Peyer's patch (tissue), 4 donors: Measurements from ENCODE around the gene FAM227A.

ENCODE experiments used
- POLR2A ChIP-seq, 2 donors: fragments of 450-650 bp; IDR thresholded peaks; one replicate each; pipeline ENCODE4 v1.5.1; 2017; ENCODE audit warnings: antibody characterized with exemption in 2 of 2, mild to moderate bottlenecking in 2 of 2, moderate library complexity in 2 of 2
- TF ChIP-seq, protein P1 (sequence below), 6 experiments: fragments of 450-650 bp in 4 of 6; fragments of 200-600 bp in 2 of 6; sonication (generic) in 1 of 6; IDR thresholded peaks; one replicate each; pipeline ENCODE4 v1.5.1; 2017 to 2019; ENCODE audit warnings: antibody characterized with exemption in 6 of 6, mild to moderate bottlenecking in 3 of 6, moderate library complexity in 1 of 6

DNA sequence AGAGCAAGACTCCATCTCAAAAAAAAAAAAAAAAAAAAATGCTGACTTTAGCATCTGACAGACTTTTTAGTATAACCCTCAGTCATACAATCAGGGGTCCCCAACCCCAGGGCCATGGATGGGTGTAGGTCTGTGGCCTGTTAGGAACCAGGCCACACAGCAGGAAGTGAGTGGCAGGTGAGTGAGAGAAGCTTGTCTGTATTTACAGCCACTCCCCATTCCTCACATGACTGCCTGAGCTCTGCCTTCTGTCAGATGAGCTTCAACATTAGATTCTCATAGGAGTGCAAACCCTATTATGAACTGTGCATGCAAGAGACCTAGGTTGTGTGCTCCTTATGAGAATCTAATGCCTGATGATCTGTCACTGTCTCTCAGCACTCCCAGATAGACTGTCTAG is 3.3 kb downstream of the FAM227A start:
- TF ChIP-seq, protein P1, sequence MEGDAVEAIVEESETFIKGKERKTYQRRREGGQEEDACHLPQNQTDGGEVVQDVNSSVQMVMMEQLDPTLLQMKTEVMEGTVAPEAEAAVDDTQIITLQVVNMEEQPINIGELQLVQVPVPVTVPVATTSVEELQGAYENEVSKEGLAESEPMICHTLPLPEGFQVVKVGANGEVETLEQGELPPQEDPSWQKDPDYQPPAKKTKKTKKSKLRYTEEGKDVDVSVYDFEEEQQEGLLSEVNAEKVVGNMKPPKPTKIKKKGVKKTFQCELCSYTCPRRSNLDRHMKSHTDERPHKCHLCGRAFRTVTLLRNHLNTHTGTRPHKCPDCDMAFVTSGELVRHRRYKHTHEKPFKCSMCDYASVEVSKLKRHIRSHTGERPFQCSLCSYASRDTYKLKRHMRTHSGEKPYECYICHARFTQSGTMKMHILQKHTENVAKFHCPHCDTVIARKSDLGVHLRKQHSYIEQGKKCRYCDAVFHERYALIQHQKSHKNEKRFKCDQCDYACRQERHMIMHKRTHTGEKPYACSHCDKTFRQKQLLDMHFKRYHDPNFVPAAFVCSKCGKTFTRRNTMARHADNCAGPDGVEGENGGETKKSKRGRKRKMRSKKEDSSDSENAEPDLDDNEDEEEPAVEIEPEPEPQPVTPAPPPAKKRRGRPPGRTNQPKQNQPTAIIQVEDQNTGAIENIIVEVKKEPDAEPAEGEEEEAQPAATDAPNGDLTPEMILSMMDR (IDR thresholded peaks at IDR 0.05), result no peak
- no peak for TF ChIP-seq POLR2A (IDR thresholded peaks at IDR 0.05)
